DND-41 (cell line): Measurements from ENCODE around the gene RNFT1.
"Not testable (repeated sequence)": the region's sequence is repeated elsewhere in the genome, so short reads cannot be mapped to it uniquely, and the experiment has no call there.

Experiments used
- ATAC-seq: fragments of 200-7000 bp; cut with Tn5 transposase; 3 replicates; pipeline ENCODE4 v1.9.1; 2021; ENCODE audit warnings: low read depth; ENCODE audit not compliant: insufficient read depth
- DNase-seq: peaks from one replicate; pipeline ENCODE4 v3.0.0-alpha.2; 2020
- H2AFZ ChIP-seq: 2 replicates; pipeline ENCODE4 v1.6.0; 2012; ENCODE audit warnings: low read depth, low read length
- H3K27ac ChIP-seq: 2 replicates; pipeline ENCODE4 v1.5.1; 2012; ENCODE audit warnings: low read length, inconsistent platforms
- H3K27me3 ChIP-seq: fragments of 200-600 bp; sonication (generic); 2 replicates; pipeline ENCODE4 v1.6.0; 2012; ENCODE audit warnings: low read length, mild to moderate bottlenecking, inconsistent platforms; ENCODE audit not compliant: insufficient read depth, poor library complexity
- H3K36me3 ChIP-seq: 2 replicates; pipeline ENCODE4 v1.5.1; 2012; ENCODE audit warnings: low read length, inconsistent platforms; ENCODE audit not compliant: insufficient read depth
- H3K4me1 ChIP-seq: 2 replicates; pipeline ENCODE4 v1.5.1; 2012; ENCODE audit warnings: mild to moderate bottlenecking, low read length; ENCODE audit not compliant: insufficient read depth
- H3K4me2 ChIP-seq: 2 replicates; pipeline ENCODE4 v1.6.0; 2012; ENCODE audit warnings: mild to moderate bottlenecking, moderate library complexity, low read length, inconsistent platforms; ENCODE audit not compliant: insufficient read depth
- H3K4me3 ChIP-seq, 2 experiments: fragments of 200-600 bp in 1 of 2; shearing (Covaris generic) in 1 of 2; 2 replicates each; pipeline ENCODE4 v1.5.1; 2012 to 2016; ENCODE audit warnings: inconsistent platforms in 2 of 2, low read length in 2 of 2, mild to moderate bottlenecking in 2 of 2, low read depth in 1 of 2, moderate library complexity in 1 of 2
- H3K79me2 ChIP-seq: 2 replicates; pipeline ENCODE4 v1.6.0; 2012; ENCODE audit warnings: low read length, inconsistent platforms; ENCODE audit not compliant: insufficient read depth
- H3K9ac ChIP-seq: 2 replicates; pipeline ENCODE4 v1.6.0; 2012; ENCODE audit warnings: low read depth, mild to moderate bottlenecking, inconsistent platforms, low read length, moderate library complexity
- H3K9me3 ChIP-seq: 2 replicates; pipeline ENCODE4 v1.5.1; 2012; ENCODE audit warnings: low read length, moderate library complexity, mild to moderate bottlenecking, inconsistent platforms; ENCODE audit not compliant: insufficient read depth, severe bottlenecking
- H4K20me1 ChIP-seq: 2 replicates; pipeline ENCODE4 v1.6.0; 2012; ENCODE audit warnings: low read length; ENCODE audit not compliant: insufficient read depth
- EZH2 ChIP-seq: IDR thresholded peaks from 3 replicates; pipeline ENCODE4 v1.6.1; 2012; ENCODE audit warnings: borderline replicate concordance, low read depth, mild to moderate bottlenecking, moderate library complexity, low read length, inconsistent platforms; ENCODE audit not compliant: severe bottlenecking
- TF ChIP-seq, protein P1 (sequence below): IDR thresholded peaks from 2 replicates; pipeline ENCODE4 v1.5.1; 2012; ENCODE audit warnings: borderline replicate concordance, low read length, moderate library complexity, mild to moderate bottlenecking; ENCODE audit not compliant: poor library complexity, severe bottlenecking; ENCODE audit errors: extremely low read depth

RNFT1 gene

DNA sequence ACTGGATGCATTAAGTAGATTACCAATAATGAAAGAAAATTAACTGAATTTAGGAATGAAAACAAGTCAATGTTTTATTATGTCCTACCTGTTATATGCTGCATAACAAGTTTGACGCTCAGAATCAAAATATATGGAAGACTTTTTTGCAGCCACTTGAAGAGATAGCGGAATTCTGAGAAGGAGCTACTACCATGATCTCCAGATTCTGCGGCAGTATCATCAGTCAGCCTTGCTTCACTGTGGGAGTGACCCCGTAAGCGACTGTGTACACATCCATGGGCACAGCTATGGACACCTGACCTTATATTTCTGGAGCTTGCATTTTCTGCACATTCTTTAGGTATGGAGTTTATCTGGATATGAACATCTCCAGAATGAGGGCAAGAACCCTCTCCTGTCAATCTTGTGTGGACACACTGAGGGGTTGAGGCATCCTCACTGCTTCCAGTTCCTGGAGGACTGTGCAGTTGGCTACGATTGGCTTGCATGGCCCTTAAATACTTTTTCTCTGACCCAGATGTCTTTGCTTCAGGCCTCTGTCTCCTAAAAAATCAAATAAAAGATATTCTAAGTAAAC is 1.7 kb downstream of the RNFT1 start:
- H3K4me3 ChIP-seq, result no peak overlapping the region
- H3K9me3 ChIP-seq, result no peaks in the 10 kb centered on the region
- no peak for ATAC-seq
- H3K36me3 ChIP-seq, result peaks cover 5% of the 10 kb centered on the region
- H2AFZ ChIP-seq, result no peak overlapping the region
- H3K27ac ChIP-seq, result no peak overlapping the region
- H3K79me2 ChIP-seq, result peaks cover 5% of the 10 kb centered on the region; the same call in 1 of the 2 replicates
- no peaks in the 10 kb centered on the region for H4K20me1 ChIP-seq
- peak overlapping the region; percentile 66; the same call in 1 of the 2 replicates for H3K9ac ChIP-seq
- TF ChIP-seq, protein P1, sequence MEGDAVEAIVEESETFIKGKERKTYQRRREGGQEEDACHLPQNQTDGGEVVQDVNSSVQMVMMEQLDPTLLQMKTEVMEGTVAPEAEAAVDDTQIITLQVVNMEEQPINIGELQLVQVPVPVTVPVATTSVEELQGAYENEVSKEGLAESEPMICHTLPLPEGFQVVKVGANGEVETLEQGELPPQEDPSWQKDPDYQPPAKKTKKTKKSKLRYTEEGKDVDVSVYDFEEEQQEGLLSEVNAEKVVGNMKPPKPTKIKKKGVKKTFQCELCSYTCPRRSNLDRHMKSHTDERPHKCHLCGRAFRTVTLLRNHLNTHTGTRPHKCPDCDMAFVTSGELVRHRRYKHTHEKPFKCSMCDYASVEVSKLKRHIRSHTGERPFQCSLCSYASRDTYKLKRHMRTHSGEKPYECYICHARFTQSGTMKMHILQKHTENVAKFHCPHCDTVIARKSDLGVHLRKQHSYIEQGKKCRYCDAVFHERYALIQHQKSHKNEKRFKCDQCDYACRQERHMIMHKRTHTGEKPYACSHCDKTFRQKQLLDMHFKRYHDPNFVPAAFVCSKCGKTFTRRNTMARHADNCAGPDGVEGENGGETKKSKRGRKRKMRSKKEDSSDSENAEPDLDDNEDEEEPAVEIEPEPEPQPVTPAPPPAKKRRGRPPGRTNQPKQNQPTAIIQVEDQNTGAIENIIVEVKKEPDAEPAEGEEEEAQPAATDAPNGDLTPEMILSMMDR, result no peak
- TF ChIP-seq EZH2, result no peak
- peak overlapping the region; percentile 74; the same call in 1 of the 2 replicates for H3K4me2 ChIP-seq
- H3K27me3 ChIP-seq, result no peaks in the 10 kb centered on the region
- no peak for DNase-seq
- peaks cover 24% of the 10 kb centered on the region for H3K4me1 ChIP-seq

- not testable (repeated sequence) for DNase-seq, H3K79me2 ChIP-seq, H3K4me2 ChIP-seq, H4K20me1 ChIP-seq, H3K36me3 ChIP-seq, H3K9ac ChIP-seq, H3K9me3 ChIP-seq, H3K27me3 ChIP-seq, H3K4me3 ChIP-seq, H2AFZ ChIP-seq, ATAC-seq, H3K27ac ChIP-seq
- H3K4me1 ChIP-seq, result peaks cover 16% of the 10 kb centered on the region
Measured at GRCh38 chr17:59959574-59959973, 5.0 kb downstream of the RNFT1 start.

DNA sequence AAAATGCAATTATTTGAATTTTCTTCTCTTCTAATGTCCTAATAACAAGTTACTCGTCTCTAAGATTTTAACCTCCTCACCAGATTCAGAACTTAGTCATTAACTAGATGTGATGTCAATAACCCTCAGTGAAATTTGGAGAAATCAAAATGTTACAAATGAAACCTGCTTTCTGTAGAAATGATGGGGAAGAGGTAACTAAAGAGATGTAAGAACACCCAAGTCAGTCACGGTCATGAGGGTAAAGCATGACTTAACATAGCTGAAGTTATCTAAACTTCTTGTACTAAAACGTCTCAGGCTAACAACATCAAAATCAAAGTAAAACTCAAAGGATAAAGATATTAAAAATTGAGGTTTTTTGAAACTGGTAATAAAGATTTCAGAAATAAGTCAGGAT is 9.7 kb downstream of the RNFT1 start:
- no peak for ATAC-seq
- Histone ChIP-seq H3K36me3 (peaks cover 22% of the 10 kb centered on the region; the same call in 1 of the 2 replicates), H3K27me3 (no peaks in the 10 kb centered on the region), H3K79me2 (no peaks in the 10 kb centered on the region), H4K20me1 (no peaks in the 10 kb centered on the region), H3K27ac (no peak overlapping the region), H3K4me1 (no peaks in the 10 kb centered on the region), H2AFZ (no peak overlapping the region), H3K9ac (no peak overlapping the region), H3K9me3 (no peaks in the 10 kb centered on the region), H3K4me3 (no peak overlapping the region), H3K4me2 (no peak overlapping the region)
- DNase-seq, result no peak
- TF ChIP-seq EZH2, result no peak
- TF ChIP-seq, protein P1, result no peak

DNA sequence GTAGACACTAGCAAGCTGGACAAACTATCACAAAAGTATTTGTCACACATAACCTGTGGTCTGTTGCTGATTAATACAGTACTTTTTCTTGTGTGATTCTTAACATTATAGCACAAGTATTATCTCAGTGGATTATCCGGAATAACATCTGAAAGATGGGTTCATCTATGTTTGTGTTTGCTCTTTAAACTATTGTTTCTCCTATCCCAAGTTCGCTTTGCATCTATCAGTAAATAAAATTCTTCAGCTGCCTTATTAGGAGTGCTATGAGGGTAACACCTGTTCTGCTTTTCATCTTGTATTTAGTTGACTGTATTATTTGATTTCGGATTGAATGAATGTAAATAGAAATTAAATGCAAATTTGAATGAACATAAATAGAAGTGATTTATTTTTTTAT is 14.5 kb downstream of the RNFT1 start:
- Histone ChIP-seq H3K27ac (no peak overlapping the region), H2AFZ (no peak overlapping the region), H3K4me1 (no peaks in the 10 kb centered on the region), H3K9me3 (no peaks in the 10 kb centered on the region), H3K79me2 (no peaks in the 10 kb centered on the region), H3K36me3 (peaks cover 46% of the 10 kb centered on the region), H3K27me3 (no peaks in the 10 kb centered on the region), H3K4me3 (no peak overlapping the region), H4K20me1 (no peaks in the 10 kb centered on the region), H3K4me2 (no peak overlapping the region), H3K9ac (no peak overlapping the region)
- ATAC-seq (no peak), DNase-seq (no peak)
- TF ChIP-seq, protein P1, result no peak
- TF ChIP-seq EZH2, result no peak

- not testable (repeated sequence) for H3K9me3 ChIP-seq, DNase-seq, H2AFZ ChIP-seq, H4K20me1 ChIP-seq, H3K4me3 ChIP-seq, ATAC-seq, H3K4me1 ChIP-seq, H3K4me2 ChIP-seq, H3K27ac ChIP-seq, H3K79me2 ChIP-seq, H3K9ac ChIP-seq, H3K27me3 ChIP-seq
- peaks cover 65% of the 10 kb centered on the region for H3K36me3 ChIP-seq
Measured at GRCh38 chr17:59947310-59947709, 17.2 kb downstream of the RNFT1 start.

- not testable (repeated sequence) for H3K4me1 ChIP-seq, H4K20me1 ChIP-seq, H3K4me2 ChIP-seq, H3K27me3 ChIP-seq, DNase-seq, H3K9ac ChIP-seq, ATAC-seq, H3K9me3 ChIP-seq, H3K4me3 ChIP-seq, H3K27ac ChIP-seq, H2AFZ ChIP-seq, H3K79me2 ChIP-seq
- H3K36me3 ChIP-seq, result peaks cover 69% of the 10 kb centered on the region
Measured at GRCh38 chr17:59946433-59946832, 18.1 kb downstream of the RNFT1 start.
